Stimulated activated naive CD4-positive, alpha-beta T cell treated with Interleukin-2 at 50 U/mL for 16 hours (primary cell): ENCODE data around the gene NEDD9.

Source experiments
- DNase-seq: peaks from one replicate; lab custom pipeline; 2025; lab: John Stamatoyannopoulos, UW

Gene NEDD9

GRCh38 chr6:11260249-11261038 is 28.0 kb upstream of the NEDD9 start:
- DNase-seq: no peak

DNA sequence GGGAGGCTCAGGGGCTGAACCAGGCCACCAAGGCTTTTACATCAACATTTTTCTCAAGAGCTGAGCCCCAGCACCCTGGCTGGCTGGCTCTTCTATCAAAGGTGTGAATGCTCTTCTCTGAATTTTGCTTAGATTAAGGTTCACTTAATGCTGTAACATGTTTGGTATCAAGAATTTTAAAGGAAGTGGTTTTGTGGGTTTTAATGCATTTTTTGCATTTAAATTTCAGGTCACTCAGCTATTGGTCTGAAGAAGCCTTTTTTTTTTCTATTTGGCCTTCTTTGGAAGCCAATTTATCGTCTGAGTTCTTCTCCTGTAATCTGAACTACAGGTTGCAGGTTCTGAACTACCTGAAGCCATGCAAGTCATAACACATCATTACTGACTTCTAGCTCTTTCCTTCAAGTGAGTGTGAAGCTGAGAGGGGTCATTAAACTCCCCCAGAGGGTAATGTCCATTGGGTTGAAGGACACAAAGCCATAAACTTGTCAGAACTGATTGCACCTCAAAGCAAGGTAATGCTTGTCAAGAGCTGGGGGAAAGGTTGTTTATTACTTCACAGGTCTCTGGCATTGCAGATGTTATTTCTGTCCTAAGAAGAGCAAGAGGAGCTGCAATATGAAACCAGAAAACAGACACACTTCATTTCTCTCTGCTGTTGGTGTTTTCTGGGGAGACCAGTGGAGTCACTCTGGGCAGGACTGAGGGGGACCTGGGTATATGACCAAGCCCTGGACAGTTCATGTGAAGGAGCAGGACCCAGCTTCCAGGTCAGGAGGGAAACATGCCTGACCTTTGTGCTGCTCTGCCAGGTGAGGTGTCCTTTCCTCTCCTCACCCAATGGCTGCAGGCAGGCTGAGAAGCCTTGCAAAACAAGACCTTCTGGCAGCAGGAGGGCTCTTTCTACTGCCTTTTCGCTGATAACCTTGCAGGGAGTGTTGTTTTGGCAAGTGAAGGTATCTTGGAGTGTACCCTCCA is 26.1 kb upstream of the NEDD9 start:
- DNase-seq: peak; percentile 20

GRCh38 chr6:11255610-11256009 is 23.1 kb upstream of the NEDD9 start:
- DNase-seq: no peak

DNA sequence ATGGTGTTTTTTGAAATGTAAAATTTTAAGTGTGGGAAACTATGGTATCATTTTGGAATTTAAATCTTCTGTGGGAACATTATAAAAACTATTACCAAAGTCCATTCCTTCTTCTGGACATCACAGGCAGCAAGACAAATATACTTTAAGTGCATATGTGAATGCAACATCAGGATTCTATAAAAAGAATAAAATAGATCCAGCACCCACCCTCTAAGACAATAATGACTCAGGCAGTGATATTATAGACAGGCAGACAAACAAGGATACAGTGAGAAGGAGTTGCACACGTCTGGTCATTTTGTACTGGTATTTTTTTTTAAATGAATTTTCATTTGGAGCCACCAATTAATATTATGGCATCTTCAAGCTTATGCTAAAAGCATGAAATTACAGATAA is 21.1 kb upstream of the NEDD9 start:
- DNase-seq: no peak

DNA sequence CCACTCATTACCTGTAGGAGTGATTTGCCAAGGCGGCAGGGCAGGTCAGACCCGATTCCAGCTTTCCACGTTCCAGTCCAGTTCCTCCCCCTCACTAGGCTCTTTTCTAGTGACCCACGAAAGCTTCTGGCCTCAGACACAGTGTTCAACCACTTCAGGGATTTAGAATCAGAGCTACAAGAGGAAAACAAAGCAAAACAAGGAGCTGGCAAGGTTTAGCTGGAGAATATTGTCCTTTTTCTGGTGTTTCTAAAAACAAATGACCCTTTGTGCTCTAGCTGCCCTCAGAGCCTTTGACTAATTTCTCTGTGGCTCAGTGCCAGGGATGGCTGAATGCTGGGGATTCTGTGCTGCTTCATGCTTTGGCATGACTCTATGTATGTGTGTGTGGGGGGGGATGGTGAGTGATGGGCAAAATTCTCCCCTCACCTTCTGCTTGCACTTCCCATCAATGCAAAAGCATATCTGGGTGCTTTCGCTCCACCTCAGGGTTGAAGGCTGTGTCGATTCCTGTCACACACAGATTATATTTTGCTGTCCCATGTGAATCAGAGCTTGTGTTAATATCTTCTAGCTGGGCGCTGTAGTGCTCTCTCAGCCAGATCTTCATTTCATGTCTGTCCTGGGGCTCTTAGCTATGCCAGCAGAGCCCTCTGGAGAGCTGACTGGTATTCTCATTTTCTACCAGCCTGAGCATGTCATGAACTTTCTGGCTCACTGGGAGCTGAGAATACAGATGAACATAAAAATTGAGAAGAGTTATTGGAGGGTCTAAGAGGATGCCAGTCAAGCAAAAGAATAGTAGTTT is 19.3 kb upstream of the NEDD9 start:
- DNase-seq: no peak

DNA sequence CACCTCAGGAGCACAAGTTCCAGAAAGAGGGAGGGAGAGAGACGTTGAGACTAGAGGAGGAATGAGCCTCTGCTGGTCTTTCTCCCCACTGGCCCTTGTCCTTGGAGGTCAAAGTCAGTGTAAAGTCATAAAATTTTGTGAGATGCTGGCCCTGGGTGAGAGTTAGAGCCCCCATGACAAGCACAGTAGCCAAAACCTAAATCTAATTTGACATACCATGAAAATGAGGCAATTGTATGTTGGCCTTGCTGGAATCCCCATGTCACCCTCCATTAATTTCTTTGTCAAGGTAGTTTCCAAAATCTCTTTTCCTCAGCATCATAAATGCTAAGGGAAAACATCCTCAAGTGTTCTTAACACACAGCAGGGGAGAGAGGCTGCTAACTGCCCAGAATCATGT is 17.6 kb upstream of the NEDD9 start:
- DNase-seq: no peak

DNA sequence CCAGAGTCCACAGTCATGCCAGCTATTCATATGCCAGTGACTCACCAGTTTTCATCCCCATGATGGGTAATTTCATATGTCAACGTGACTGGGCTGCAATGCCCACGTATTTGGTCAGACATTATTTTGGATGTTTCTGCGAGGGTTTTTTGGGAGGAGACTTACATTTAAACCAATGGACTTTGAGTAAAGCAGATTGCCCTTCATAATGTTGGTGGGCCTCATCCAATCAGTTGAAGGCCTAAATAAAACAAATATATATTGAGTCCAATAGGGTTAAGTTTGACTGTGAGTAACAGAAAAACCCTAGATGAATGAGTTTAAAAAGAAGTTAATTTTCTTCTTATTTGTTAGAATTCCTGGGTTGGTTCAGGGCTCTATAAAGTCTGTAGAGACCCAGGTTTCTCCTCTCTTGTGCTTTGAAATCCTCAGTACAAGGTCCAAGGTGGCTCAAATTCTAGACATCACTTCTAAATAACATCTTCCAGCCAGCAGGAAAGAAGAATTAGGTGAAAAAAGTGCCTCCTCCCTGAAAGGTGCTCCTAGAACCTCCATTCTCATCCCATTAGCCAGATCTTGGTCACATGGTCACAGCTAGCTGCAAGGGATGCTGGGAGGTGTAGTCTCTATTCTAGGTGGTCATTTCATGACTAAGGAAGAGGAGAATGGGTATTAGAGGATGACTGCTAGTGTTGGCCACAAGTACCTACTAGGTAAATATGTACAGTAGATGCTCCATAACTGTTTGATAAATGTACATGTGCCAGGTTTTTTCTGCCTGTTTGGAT is 16.7 kb upstream of the NEDD9 start:
- DNase-seq: no peak

DNA sequence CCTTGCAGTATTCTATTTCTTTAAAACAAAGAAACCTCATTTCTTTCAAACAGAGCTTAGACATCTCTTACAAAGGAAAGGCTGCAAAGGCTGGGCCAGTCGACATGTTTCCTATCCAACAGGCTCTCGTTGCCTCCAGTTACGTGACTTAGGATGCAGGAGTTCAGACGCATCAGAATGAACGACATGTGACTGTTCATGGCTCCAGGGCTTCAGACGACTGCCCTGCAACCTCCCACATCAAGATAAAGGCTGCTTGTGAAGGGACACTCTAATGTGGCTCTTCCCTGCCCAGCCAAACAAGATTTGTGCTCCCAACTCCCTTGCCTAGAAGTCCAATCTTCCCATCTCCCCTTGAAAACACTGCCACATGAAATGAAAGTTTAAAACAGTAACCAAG is 14.3 kb upstream of the NEDD9 start:
- DNase-seq: no peak

DNA sequence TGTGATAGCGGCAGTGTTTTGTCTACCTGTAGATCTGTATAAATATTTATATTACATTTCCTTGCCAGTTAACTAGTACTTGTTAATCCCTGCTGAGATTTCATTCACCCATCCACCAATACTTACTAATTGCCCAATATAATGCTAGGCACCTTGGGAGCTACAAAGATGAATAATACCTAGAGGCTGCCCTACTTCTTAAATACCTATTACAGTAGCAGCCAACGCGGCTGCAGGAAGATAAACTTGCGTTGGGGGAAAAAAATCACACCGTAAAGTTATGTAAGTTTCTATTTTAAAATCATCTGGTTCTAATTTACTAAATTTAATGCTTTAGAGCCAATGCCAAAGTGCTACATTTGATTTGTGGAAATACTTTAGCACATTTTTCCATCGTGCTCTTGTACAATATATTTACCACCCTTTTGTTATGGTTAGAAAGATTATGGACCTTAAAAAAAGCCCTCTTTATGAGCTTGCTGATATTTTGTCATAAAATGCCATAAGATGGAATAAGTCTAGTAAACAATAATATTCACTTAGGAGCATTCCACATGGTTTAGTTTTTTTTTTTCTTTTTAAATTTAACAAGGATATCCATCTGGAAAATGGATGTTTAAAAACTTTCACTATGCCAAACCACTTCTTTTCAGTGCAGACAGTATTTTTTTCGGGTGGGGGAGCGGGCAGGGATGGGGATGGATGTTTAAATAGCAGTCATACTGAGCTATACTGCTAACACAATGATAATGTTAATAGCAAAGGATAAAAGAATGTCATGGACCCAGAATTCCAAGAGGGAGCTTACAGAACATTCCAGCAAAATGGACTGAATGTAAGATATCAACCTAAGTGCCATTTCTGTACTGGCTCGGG is 13.2 kb upstream of the NEDD9 start:
- DNase-seq: no peak

- no peak for DNase-seq
Measured at GRCh38 chr6:11244387-11245126, 12.1 kb upstream of the NEDD9 start.

DNA sequence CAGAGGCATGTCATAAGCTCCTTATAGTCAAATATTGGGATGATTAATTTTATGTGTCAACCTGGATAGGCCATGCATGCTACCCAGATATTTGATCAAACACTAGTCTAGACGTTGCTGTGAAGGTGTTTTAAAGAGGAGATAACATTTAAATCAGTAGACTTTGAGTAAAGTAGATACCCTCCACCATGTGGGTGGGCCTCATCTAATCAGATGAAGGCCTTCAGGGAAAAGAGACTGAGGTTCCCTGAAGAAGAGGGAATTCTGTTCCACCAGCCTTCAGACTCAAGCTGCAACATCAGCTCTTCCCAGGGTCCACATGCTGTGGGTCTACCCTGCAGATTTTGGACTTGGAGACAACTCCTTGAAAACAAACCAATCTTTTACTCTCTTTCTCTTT is 11.4 kb upstream of the NEDD9 start:
- DNase-seq: no peak

GRCh38 chr6:11242711-11243110 is 10.2 kb upstream of the NEDD9 start:
- no peak for DNase-seq

GRCh38 chr6:11241793-11242201 is 9.3 kb upstream of the NEDD9 start:
- DNase-seq: no peak

DNA sequence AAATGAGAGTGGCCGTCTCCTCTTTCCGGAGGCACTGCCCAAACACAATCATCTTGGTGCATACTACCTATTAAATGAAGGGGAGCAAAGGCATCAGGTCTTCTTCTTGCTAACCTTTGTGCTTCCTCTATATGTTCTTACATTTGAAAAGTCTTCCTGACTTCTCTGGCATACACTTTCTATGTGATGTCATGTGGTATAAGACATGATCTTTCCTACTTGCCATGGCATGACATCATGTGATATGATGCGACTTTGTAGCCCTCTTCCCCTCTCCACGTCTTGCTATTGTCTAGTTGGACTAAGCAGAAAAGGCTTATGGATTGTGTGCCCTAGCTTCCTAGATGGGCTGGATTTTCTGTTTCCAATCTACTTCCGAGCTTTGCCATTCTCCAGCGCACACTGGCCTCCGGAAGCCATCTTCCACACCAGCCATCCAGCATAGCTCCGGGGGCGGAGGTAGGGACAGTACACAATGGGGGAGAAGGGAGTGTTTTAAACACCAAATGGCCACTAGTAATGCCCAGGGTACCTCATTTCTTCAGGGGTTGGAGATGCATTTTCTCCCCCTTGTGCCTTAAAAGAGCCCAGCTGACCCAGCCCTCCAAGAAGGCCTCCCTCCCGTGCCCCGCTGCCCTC is 8.8 kb upstream of the NEDD9 start:
- no peak for DNase-seq

DNA sequence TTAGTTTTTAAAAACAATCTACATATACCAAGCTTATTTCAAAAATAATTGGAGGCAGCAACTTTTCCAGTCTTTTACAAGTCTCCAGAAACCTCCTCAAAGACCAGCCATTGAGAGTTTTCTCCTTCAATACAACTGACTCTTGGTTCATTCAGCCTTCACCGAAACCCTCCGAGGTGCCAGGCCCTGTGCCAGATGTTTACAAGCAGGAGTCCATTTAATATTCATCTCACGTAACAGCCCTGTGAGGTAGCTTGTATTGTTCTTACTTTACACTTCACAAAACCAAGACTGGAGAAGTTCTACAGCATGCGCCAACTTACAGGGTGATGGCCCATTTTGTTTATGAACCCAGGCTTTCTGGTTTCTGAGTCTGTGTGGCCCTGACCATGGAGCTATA is 5.5 kb upstream of the NEDD9 start:
- DNase-seq: no peak

- DNase-seq: no peak
Measured at GRCh38 chr6:11237428-11237827, 5.0 kb upstream of the NEDD9 start.

DNA sequence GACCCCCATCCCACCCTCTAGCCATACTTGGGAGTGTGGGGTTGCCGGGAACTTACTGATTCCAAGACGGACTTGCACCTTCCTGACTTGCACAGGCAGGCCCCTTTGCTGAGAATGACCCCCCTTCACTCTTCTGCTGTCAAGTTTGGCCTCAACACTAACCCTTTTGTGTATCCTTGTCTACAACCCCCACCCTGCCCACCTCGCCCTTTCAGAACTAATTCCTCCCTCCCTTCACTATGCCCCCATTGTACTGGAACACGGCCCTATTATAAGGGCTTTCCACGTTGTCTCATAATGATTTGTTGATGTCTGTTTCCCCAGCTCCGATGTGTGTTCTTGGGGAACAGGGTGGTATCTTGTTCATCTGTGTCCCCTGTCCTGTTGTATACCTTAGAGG is 4.4 kb upstream of the NEDD9 start:
- DNase-seq: no peak

GRCh38 chr6:11236076-11236750 is 3.7 kb upstream of the NEDD9 start:
- peak; percentile 39 for DNase-seq

GRCh38 chr6:11235062-11235461 is 2.6 kb upstream of the NEDD9 start:
- DNase-seq: no peak
